Keratinocyte (primary cell): ENCODE data around the gene PUS7L.

Source experiments
- CTCF ChIP-seq, 3 experiments: IDR thresholded peaks in 1 of 3; conservative IDR thresholded peaks in 1 of 3; optimal IDR thresholded peaks in 1 of 3; 2 replicates in 2 of 3; 3 replicates in 1 of 3; pipeline versions ENCODE3 to v1.5.1; 2011; ENCODE audit warnings: low read length in 3 of 3, mild to moderate bottlenecking in 3 of 3, moderate library complexity in 2 of 3, control low read depth in 1 of 3, inconsistent platforms in 1 of 3; ENCODE audit not compliant: insufficient read depth in 2 of 3; ENCODE audit errors: extremely low read depth in 1 of 3
- EZH2 ChIP-seq: IDR thresholded peaks from one replicate; pipeline ENCODE4 v1.6.1; 2012; ENCODE audit warnings: inconsistent platforms, mild to moderate bottlenecking, low read length, moderate library complexity

- TF ChIP-seq EZH2 (no peak), CTCF (optimal IDR thresholded peaks at IDR 0.05 in 1 of 3, IDR thresholded peaks at IDR 0.05 in 1 of 3, conservative IDR thresholded peaks at IDR 0.05 in 1 of 3; ENCODE audit: extremely low read depth in 1 of 3, insufficient read depth in 2 of 3, low read length in 3 of 3) (no peak)
These were observed 7.7 kb upstream of the PUS7L start for GRCh38 chr12:43766291-43766690.
